H1 (cell line): ENCODE measurements around the gene ADAMTS15. TPM values are rescaled to one million over a fixed set of nuclear protein-coding genes. Genes with fewer than 3 reads are reported as not detected.

Source experiments
- CBX5 ChIP-seq: fragments of 300-800, 300-1000 bp; sonication (generic); IDR thresholded peaks from 2 replicates; pipeline ENCODE4 v1.7.1; 2016; ENCODE audit warnings: antibody characterized with exemption, low read length, low read depth
- CHD7 ChIP-seq: fragments of 300-600 bp; sonication (generic); IDR thresholded peaks from 2 replicates; pipeline ENCODE4 v1.7.1; 2012; ENCODE audit warnings: low read length, moderate library complexity, mild to moderate bottlenecking, inconsistent platforms; ENCODE audit not compliant: insufficient replicate concordance
- CTCF ChIP-seq, 3 experiments: IDR thresholded peaks; 1 replicate in 2 of 3; 2 replicates in 1 of 3; pipeline versions ENCODE4 v1.5.1 to v1.6.1; 2011; ENCODE audit warnings: low read length in 3 of 3, mild to moderate bottlenecking in 3 of 3, inconsistent platforms in 2 of 3, low read depth in 1 of 3, moderate library complexity in 1 of 3; ENCODE audit not compliant: insufficient read depth in 1 of 3; ENCODE audit errors: control extremely low read depth in 1 of 3
- HDAC6 ChIP-seq: IDR thresholded peaks from one replicate; pipeline ENCODE4 v1.7.1; 2012; ENCODE audit warnings: low read depth, mild to moderate bottlenecking, inconsistent platforms, low read length, moderate library complexity
- MAX ChIP-seq: IDR thresholded peaks from 2 replicates; pipeline ENCODE4 v1.6.1; 2012; ENCODE audit warnings: inconsistent platforms
- RNF2 ChIP-seq: fragments of 200-900, 300-1000 bp; sonication (generic); IDR thresholded peaks from 2 replicates; pipeline ENCODE4 v1.7.1; 2016; ENCODE audit warnings: borderline replicate concordance, low read depth, mild to moderate bottlenecking, antibody characterized with exemption, low read length; ENCODE audit not compliant: poor library complexity, severe bottlenecking; ENCODE audit errors: missing control alignments
- SIRT6 ChIP-seq: IDR thresholded peaks from one replicate; pipeline ENCODE4 v1.7.1; 2012; ENCODE audit warnings: low read length, inconsistent platforms
- SUZ12 ChIP-seq: fragments of 200-600 bp; sonication (generic); IDR thresholded peaks from 2 replicates; pipeline ENCODE4 v1.6.1; 2012; ENCODE audit warnings: mild to moderate bottlenecking, inconsistent platforms, low read length, moderate library complexity, mixed read lengths
- TAF1 ChIP-seq: IDR thresholded peaks from 2 replicates; pipeline ENCODE4 v1.6.1; 2011; ENCODE audit warnings: mild to moderate bottlenecking, low read depth, low read length
- polyA plus RNA-seq, 7 experiments: library from polyadenylated mRNA; depleted of rRNA in 3 of 7; stranded (reverse) in 5 of 7; unstranded in 2 of 7; fragments of >200 nt in 5 of 7; fragments of 200-250 nt in 2 of 7; gene quantifications; 1 replicate in 5 of 7; 2 replicates in 1 of 7; 4 replicates in 1 of 7; pipeline versions ENCODE4 v1.2.1 to v1.2.3, GENCODE V29; 2011 to 2013; ENCODE audit warnings: missing spikeins in 2 of 7, mixed read lengths in 2 of 7
- total RNA-seq: library from RNA; stranded (reverse); fragmentation: NEBNext Ultra II Directional; extraction: Animal tissue kit (Norgen Biotek cat#: 25700); gene quantifications from 2 replicates; pipeline ENCODE4 v1.2.1, GENCODE V29; 2021

ADAMTS15 gene
- total and polyA plus RNA-seq, 2 of the 8 experiments (the other 6 are each of a cell fraction or from before 2014, with no cell fraction given): 1.7 to 4.7 TPM

GRCh38 chr11:130442737-130443136 is 5.7 kb upstream of the ADAMTS15 start (continued):
- TF ChIP-seq CHD7 (no peak), SIRT6 (no peak), CTCF (IDR thresholded peaks at IDR 0.05; ENCODE audit: control extremely low read depth in 1 of 3, insufficient read depth in 1 of 3, low read depth in 1 of 3, low read length in 3 of 3) (no peak), SUZ12 (no peak), MAX (no peak), HDAC6 (no peak), TAF1 (no peak), CBX5 (no peak), RNF2 (no peak)
